H1 (cell line): ENCODE results near the gene RBMS1. TPM values are rescaled to one million over a fixed set of nuclear protein-coding genes. Genes with fewer than 3 reads are reported as not detected.

Experiments
- CTCF ChIA-PET: fragments of 300-600 bp; sonication (Branson Sonifier 250); formaldehyde crosslinking; loops from one replicate; lab custom pipeline; 2021; ENCODE audit not compliant: partially characterized antibody; lab: Charles Lee
- POLR2A ChIA-PET: fragments of 300-600 bp; sonication (Branson Sonifier 250); formaldehyde crosslinking; loops from one replicate; lab custom pipeline; 2021; ENCODE audit warnings: inconsistent platforms; ENCODE audit not compliant: partially characterized antibody; lab: Charles Lee
- DNase-seq, 2 experiments: peaks; one replicate each; pipeline versions ENCODE4 v3.0.0 to v3.0.0-alpha.2; 2010 to 2022; ENCODE audit warnings: low spot score in 2 of 2, low read depth in 1 of 2, mixed read lengths in 1 of 2
- FAIRE-seq: peaks from 2 replicates; lab custom pipeline; 2011; peaks lifted over from hg19 to GRCh38; lab: Jason Lieb, UNC
- H2AFZ ChIP-seq: 2 replicates; pipeline ENCODE4 v1.8.1; 2012; ENCODE audit warnings: low read length, inconsistent platforms
- H2AK5ac ChIP-seq: 2 replicates; pipeline ENCODE4 v1.6.1; 2013; ENCODE audit warnings: low read depth, low read length
- H2BK120ac ChIP-seq: replicated peaks from 2 replicates; pipeline ENCODE3; 2013; ENCODE audit warnings: low read depth, low read length, inconsistent platforms
- H2BK12ac ChIP-seq: 2 replicates; pipeline ENCODE4 v1.6.1; 2013; ENCODE audit warnings: low read depth, low read length
- H2BK15ac ChIP-seq: 2 replicates; pipeline ENCODE4 v1.6.1; 2013; ENCODE audit warnings: low read length
- H2BK20ac ChIP-seq: 2 replicates; pipeline ENCODE4 v1.6.1; 2013; ENCODE audit warnings: low read length
- H2BK5ac ChIP-seq: 2 replicates; pipeline ENCODE4 v1.6.1; 2013; ENCODE audit warnings: low read depth, low read length
- H3K14ac ChIP-seq: 2 replicates; pipeline ENCODE4 v1.6.1; 2013; ENCODE audit warnings: inconsistent platforms; ENCODE audit not compliant: insufficient read length
- H3K18ac ChIP-seq: 2 replicates; pipeline ENCODE4 v1.6.1; 2013; ENCODE audit warnings: low read length; ENCODE audit errors: extremely low read depth
- H3K23ac ChIP-seq: 2 replicates; pipeline ENCODE4 v1.6.1; 2013; ENCODE audit warnings: inconsistent platforms; ENCODE audit not compliant: insufficient read length
- H3K23me2 ChIP-seq: 2 replicates; pipeline ENCODE4 v1.6.1; 2013; ENCODE audit warnings: low read depth, low read length
- H3K27ac ChIP-seq: 2 replicates; pipeline ENCODE4 v1.6.1; 2011; ENCODE audit warnings: low read depth, low read length, inconsistent platforms
- H3K27me3 ChIP-seq, 4 experiments: replicated peaks in 1 of 4; 1 replicate in 1 of 4; 2 replicates in 3 of 4; pipeline versions ENCODE4 v1.6.1 to v1.8.1; 2011 to 2013; ENCODE audit warnings: low read length in 3 of 4, mild to moderate bottlenecking in 3 of 4, inconsistent platforms in 2 of 4, mixed read lengths in 2 of 4, moderate library complexity in 1 of 4; ENCODE audit not compliant: control insufficient read depth in 3 of 4, insufficient read depth in 3 of 4; ENCODE audit errors: extremely low read depth in 1 of 4
- H3K36me3 ChIP-seq, 4 experiments: 2 replicates each; pipeline versions ENCODE4 v1.6.1 to v1.8.1; 2011 to 2013; ENCODE audit warnings: mild to moderate bottlenecking in 4 of 4, low read length in 3 of 4, moderate library complexity in 2 of 4, control low read depth in 1 of 4, inconsistent platforms in 1 of 4; ENCODE audit not compliant: insufficient read depth in 4 of 4, control insufficient read depth in 2 of 4
- H3K4ac ChIP-seq: replicated peaks from 2 replicates; pipeline ENCODE3; 2013; ENCODE audit warnings: low read length, low read depth, mixed read lengths, inconsistent platforms; ENCODE audit not compliant: insufficient read length
- H3K4me1 ChIP-seq, 4 experiments: replicated peaks in 1 of 4; 1 replicate in 1 of 4; 2 replicates in 3 of 4; pipeline versions ENCODE4 v1.6.1 to v1.8.1; 2011 to 2013; ENCODE audit warnings: low read length in 3 of 4, inconsistent platforms in 2 of 4, mixed read lengths in 1 of 4; ENCODE audit not compliant: insufficient read depth in 4 of 4, control insufficient read depth in 3 of 4
- H3K4me2 ChIP-seq, 2 experiments: 2 replicates each; pipeline versions ENCODE4 v1.6.1 to v1.8.1; 2011 to 2013; ENCODE audit warnings: low read depth in 2 of 2, low read length in 2 of 2, control low read depth in 1 of 2, inconsistent platforms in 1 of 2, mild to moderate bottlenecking in 1 of 2; ENCODE audit not compliant: insufficient read depth in 1 of 2
- H3K4me3 ChIP-seq, 4 experiments: fragments of 200-600, 300-600 bp in 1 of 4; sonication (generic), shearing (Covaris generic), sonication (Bioruptor Twin) in 1 of 4; 2 replicates each; pipeline versions ENCODE4 v1.5.1 to v1.8.1; 2011 to 2016; ENCODE audit warnings: low read length in 4 of 4, low read depth in 3 of 4, control low read depth in 2 of 4, inconsistent platforms in 2 of 4, mild to moderate bottlenecking in 2 of 4, mixed read lengths in 1 of 4, moderate library complexity in 1 of 4; ENCODE audit not compliant: insufficient read depth in 2 of 4; ENCODE audit errors: extremely low read depth in 1 of 4
- H3K56ac ChIP-seq: replicated peaks from 2 replicates; pipeline ENCODE3; 2013; ENCODE audit warnings: low read depth, mild to moderate bottlenecking, mixed read lengths, low read length, inconsistent platforms; ENCODE audit not compliant: insufficient read length
- H3K79me1 ChIP-seq: 2 replicates; pipeline ENCODE4 v1.6.1; 2013; ENCODE audit warnings: low read depth, low read length, control low read depth
- H3K79me2 ChIP-seq, 2 experiments: 2 replicates each; pipeline versions ENCODE4 v1.6.1 to v1.8.1; 2012 to 2013; ENCODE audit warnings: low read length in 2 of 2, mild to moderate bottlenecking in 2 of 2, inconsistent platforms in 1 of 2; ENCODE audit not compliant: insufficient read depth in 2 of 2, control insufficient read depth in 1 of 2
- H3K9ac ChIP-seq, 4 experiments: replicated peaks in 1 of 4; 1 replicate in 1 of 4; 2 replicates in 3 of 4; pipeline versions ENCODE4 v1.6.1 to v1.8.1; 2011 to 2013; ENCODE audit warnings: low read depth in 3 of 4, low read length in 3 of 4, control low read depth in 2 of 4, mild to moderate bottlenecking in 2 of 4, moderate library complexity in 2 of 4, inconsistent platforms in 1 of 4; ENCODE audit errors: extremely low read depth in 1 of 4
- H3K9me3 ChIP-seq, 2 experiments: 2 replicates each; pipeline versions ENCODE4 v1.6.1 to v1.8.1; 2012 to 2013; ENCODE audit warnings: mild to moderate bottlenecking in 2 of 2, moderate library complexity in 2 of 2, control low read depth in 1 of 2, inconsistent platforms in 1 of 2, low read depth in 1 of 2, low read length in 1 of 2, mixed read lengths in 1 of 2; ENCODE audit not compliant: insufficient read depth in 2 of 2
- H4K20me1 ChIP-seq, 2 experiments: replicated peaks in 1 of 2; 2 replicates each; pipeline versions ENCODE3 to v1.8.1; 2011 to 2013; ENCODE audit warnings: inconsistent platforms in 2 of 2, low read length in 2 of 2, mild to moderate bottlenecking in 1 of 2; ENCODE audit not compliant: insufficient read depth in 2 of 2, control insufficient read depth in 1 of 2
- H4K5ac ChIP-seq: 2 replicates; pipeline ENCODE4 v1.6.1; 2013; ENCODE audit warnings: low read length, low read depth, mixed read lengths, inconsistent platforms; ENCODE audit not compliant: insufficient read length
- H4K8ac ChIP-seq: 2 replicates; pipeline ENCODE4 v1.8.0; 2013; ENCODE audit warnings: mild to moderate bottlenecking, moderate library complexity, low read length, inconsistent platforms; ENCODE audit not compliant: insufficient read depth; ENCODE audit errors: extremely low read depth
- H4K91ac ChIP-seq: replicated peaks from 2 replicates; pipeline ENCODE3; 2013; ENCODE audit warnings: low read length, mixed read lengths, inconsistent platforms; ENCODE audit not compliant: insufficient read length
- NANOG ChIP-seq: IDR thresholded peaks from 2 replicates; pipeline ENCODE4 v1.6.1; 2011; ENCODE audit warnings: low read length, low read depth, mild to moderate bottlenecking, inconsistent platforms; ENCODE audit not compliant: insufficient read depth, poor library complexity, severe bottlenecking
- RXRA ChIP-seq: IDR thresholded peaks from 2 replicates; pipeline ENCODE4 v1.6.1; 2011; ENCODE audit warnings: low read depth, mild to moderate bottlenecking, low read length, moderate library complexity; ENCODE audit not compliant: insufficient read depth
- WGBS, 2 experiments: shearing (Covaris generic) in 1 of 2; methylation state at CpG; one replicate each; pipeline versions ENCODE4 v1.1.6 to v1.1.7; 2013 to 2015; ENCODE audit warnings: low lambda C conversion rate in 2 of 2, mixed read lengths in 2 of 2, inconsistent platforms in 1 of 2, low coverage in 1 of 2, missing lambda C conversion rate in 1 of 2; ENCODE audit not compliant: insufficient replicate concordance in 2 of 2, insufficient coverage in 1 of 2, insufficient read length in 1 of 2; ENCODE audit errors: extremely low coverage in 1 of 2, missing lambda C conversion rate in 1 of 2; 5-methylcytosine and 5-hydroxymethylcytosine counted together
- polyA plus RNA-seq, 7 experiments: library from polyadenylated mRNA; depleted of rRNA in 3 of 7; stranded (reverse) in 5 of 7; unstranded in 2 of 7; fragments of >200 nt in 5 of 7; fragments of 200-250 nt in 2 of 7; gene quantifications; 1 replicate in 5 of 7; 2 replicates in 1 of 7; 4 replicates in 1 of 7; pipeline versions ENCODE4 v1.2.1 to v1.2.3, GENCODE V29; 2011 to 2013; ENCODE audit warnings: missing spikeins in 2 of 7, mixed read lengths in 2 of 7
- total RNA-seq: library from RNA; stranded (reverse); fragmentation: NEBNext Ultra II Directional; extraction: Animal tissue kit (Norgen Biotek cat#: 25700); gene quantifications from 2 replicates; pipeline ENCODE4 v1.2.1, GENCODE V29; 2021
- TF ChIP-seq, protein P1 (sequence below): IDR thresholded peaks from 2 replicates; pipeline ENCODE4 v1.6.1; 2011; ENCODE audit warnings: low read depth, mild to moderate bottlenecking, low read length; ENCODE audit not compliant: insufficient read depth

RBMS1 gene
- total and polyA plus RNA-seq, 2 of the 8 experiments (the other 6 are each of a cell fraction or from before 2014, with no cell fraction given): 53.7 to 60.0 TPM

DNA sequence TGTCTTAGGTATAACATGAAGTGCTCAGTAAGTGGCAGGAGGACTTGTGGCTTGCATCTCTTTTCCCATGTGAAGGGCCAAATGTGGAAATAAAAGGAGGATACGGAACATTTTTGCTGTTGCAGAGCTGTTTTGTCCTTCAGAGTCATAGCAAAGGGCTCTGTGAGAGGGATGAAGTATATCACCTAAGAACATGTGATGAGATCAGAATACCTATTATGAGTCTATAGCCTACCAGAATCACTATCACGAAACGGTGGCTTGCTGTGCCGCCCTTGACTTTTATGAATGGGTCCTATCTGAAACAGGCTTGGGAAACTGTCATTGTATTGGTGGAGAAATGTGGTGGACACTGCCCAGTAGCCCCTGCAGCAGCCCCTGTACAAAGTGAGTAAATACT lies 226.6 kb downstream of the RBMS1 start:
- no peak for DNase-seq
- Histone ChIP-seq H2BK5ac (no peak overlapping the region), H3K56ac (no peak overlapping the region), H3K23me2 (peaks cover 2% of the 10 kb centered on the region; the same call in 1 of the 2 replicates), H4K20me1 (no peaks in the 10 kb centered on the region), H3K79me2 (no peaks in the 10 kb centered on the region), H2AFZ (no peak overlapping the region), H3K36me3 (no peaks in the 10 kb centered on the region), H2AK5ac (no peak overlapping the region), H2BK15ac (no peak overlapping the region), H3K27ac (no peak overlapping the region), H3K9ac (no peak overlapping the region), H4K5ac (no peak overlapping the region), H3K14ac (no peak overlapping the region), H4K8ac (no peak overlapping the region), H3K4me3 (no peak overlapping the region), H3K4me2 (no peak overlapping the region), H2BK12ac (no peak overlapping the region), H3K27me3 (peaks cover 2 to 10% (median 7%) of the 10 kb centered on the region in 4 experiments), H3K9me3 (no peaks in the 10 kb centered on the region), H3K4me1 (peaks cover 3 to 17% (median 11%) of the 10 kb centered on the region in 4 experiments), H3K18ac (no peak overlapping the region), H3K23ac (no peak overlapping the region), H3K79me1 (no peaks in the 10 kb centered on the region), H2BK120ac (no peak overlapping the region), H4K91ac (no peak overlapping the region), H3K4ac (no peak overlapping the region), H2BK20ac (no peak overlapping the region)
- TF ChIP-seq NANOG (no peak), RXRA (no peak)
- TF ChIP-seq, protein P1, sequence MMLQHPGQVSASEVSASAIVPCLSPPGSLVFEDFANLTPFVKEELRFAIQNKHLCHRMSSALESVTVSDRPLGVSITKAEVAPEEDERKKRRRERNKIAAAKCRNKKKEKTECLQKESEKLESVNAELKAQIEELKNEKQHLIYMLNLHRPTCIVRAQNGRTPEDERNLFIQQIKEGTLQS: no peak
- FAIRE-seq: no peak
- 93% methylated on average over 4 of the region's 4 CpGs; no CpG with 5 or more reads in 1 of the 2 experiments for WGBS, 2 experiments
- ChIA-PET POLR2A (interaction anchor here (1.1 kb wide), 1 partner anchor 10 kb away, joined by 3 read pairs; no protein-coding TSS in a partner anchor), CTCF (interaction anchor here (0.7 to 7.4 kb wide), 7 partner anchors 9 to 57 kb away, joined by 3 to 46 read pairs (median 4); no protein-coding TSS in a partner anchor)
